ENCODE data around the gene TRAF3IP3. TPM values are rescaled to one million over a fixed set of nuclear protein-coding genes. Genes with fewer than 3 reads are reported as not detected.

Gene TRAF3IP3
- polyA plus RNA-seq, 2 of the 4 experiments (the other 2 are of a cell fraction), result not detected

DNA sequence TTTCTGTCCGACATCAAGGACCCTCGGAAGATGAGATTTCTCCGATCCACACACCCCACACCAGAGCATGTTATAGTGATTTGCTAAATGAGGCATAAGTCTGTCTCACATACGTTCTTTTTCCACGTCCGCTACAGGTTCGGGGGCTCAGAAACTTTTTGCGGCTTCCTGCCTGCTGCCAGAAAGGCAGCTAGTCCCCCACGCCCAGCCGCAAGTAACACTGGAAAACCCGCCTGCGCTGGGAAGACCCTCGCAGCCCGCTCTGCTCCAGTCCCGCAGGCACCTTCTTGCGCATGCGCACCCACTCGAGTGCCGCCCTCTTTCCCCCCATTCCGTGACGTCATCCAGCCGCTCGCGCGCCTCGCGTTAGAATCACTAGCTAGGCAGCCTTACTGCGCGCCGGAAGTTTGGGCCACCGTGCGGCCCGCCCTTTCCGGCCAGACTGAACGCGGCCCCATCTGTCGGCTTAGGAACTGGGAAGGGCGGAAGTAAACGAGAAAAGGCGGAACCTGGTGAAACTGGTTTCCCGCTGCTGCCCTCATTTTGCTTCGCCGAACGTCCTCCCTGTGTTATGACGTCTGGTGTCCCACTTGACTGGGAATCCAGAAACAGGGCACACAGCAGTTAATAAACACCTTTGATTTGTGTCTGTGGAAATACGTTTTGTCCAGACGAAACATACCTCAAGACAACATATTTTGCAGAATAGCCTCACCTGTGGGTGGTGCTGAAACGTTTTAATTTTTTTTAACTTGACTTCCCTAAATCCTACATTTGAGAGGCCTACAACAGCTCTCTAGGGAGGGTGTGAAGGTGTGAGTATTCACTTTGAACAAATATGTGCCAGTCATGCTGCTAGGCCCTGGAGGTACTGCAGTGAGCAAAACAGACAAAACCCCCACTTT, 28.7 kb downstream of the TRAF3IP3 start, which contains the start of gene C1orf74 (continued):
- no peak for TF ChIP-seq FOSL2 (IDR thresholded peaks at IDR 0.05)
- TF ChIP-seq FOSL2 (CRISPR knock-in tag; IDR thresholded peaks at IDR 0.05), result peak; percentile 76
- TF ChIP-seq CHD4 (IDR thresholded peaks at IDR 0.05; ENCODE audit: borderline replicate concordance), result no peak
- TF ChIP-seq, protein P1, sequence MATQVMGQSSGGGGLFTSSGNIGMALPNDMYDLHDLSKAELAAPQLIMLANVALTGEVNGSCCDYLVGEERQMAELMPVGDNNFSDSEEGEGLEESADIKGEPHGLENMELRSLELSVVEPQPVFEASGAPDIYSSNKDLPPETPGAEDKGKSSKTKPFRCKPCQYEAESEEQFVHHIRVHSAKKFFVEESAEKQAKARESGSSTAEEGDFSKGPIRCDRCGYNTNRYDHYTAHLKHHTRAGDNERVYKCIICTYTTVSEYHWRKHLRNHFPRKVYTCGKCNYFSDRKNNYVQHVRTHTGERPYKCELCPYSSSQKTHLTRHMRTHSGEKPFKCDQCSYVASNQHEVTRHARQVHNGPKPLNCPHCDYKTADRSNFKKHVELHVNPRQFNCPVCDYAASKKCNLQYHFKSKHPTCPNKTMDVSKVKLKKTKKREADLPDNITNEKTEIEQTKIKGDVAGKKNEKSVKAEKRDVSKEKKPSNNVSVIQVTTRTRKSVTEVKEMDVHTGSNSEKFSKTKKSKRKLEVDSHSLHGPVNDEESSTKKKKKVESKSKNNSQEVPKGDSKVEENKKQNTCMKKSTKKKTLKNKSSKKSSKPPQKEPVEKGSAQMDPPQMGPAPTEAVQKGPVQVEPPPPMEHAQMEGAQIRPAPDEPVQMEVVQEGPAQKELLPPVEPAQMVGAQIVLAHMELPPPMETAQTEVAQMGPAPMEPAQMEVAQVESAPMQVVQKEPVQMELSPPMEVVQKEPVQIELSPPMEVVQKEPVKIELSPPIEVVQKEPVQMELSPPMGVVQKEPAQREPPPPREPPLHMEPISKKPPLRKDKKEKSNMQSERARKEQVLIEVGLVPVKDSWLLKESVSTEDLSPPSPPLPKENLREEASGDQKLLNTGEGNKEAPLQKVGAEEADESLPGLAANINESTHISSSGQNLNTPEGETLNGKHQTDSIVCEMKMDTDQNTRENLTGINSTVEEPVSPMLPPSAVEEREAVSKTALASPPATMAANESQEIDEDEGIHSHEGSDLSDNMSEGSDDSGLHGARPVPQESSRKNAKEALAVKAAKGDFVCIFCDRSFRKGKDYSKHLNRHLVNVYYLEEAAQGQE (IDR thresholded peaks at IDR 0.05), result peak; percentile 95
- TF ChIP-seq HOXA7 (CRISPR knock-in tag; IDR thresholded peaks at IDR 0.05), result no peak
- peak; percentile 74; the same call in 1 of the 2 replicates for TF ChIP-seq PHF8 (IDR thresholded peaks at IDR 0.05; ENCODE audit: borderline replicate concordance, low read depth)
- TF ChIP-seq, protein P2, sequence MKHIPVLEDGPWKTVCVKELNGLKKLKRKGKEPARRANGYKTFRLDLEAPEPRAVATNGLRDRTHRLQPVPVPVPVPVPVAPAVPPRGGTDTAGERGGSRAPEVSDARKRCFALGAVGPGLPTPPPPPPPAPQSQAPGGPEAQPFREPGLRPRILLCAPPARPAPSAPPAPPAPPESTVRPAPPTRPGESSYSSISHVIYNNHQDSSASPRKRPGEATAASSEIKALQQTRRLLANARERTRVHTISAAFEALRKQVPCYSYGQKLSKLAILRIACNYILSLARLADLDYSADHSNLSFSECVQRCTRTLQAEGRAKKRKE (CRISPR knock-in tag; IDR thresholded peaks at IDR 0.05; ENCODE audit: low read depth), result 0 out of 2 replicates have a peak, but pooled peaks have one; percentile 26
- TF ChIP-seq JUN (IDR thresholded peaks at IDR 0.05), result peak; percentile 58 to 90; a peak in 4 of 5 replicates
- peak; percentile 94 for TF ChIP-seq POLR2A (IDR thresholded peaks at IDR 0.05; ENCODE audit: low read length)
- peak; percentile 95 for TF ChIP-seq CHD2 (IDR thresholded peaks at IDR 0.05; ENCODE audit: low read length, partially characterized antibody)
- no peak for TF ChIP-seq KDM1A (IDR thresholded peaks at IDR 0.05; ENCODE audit: low read depth)
- peak; percentile 68 for TF ChIP-seq HOXB5 (CRISPR knock-in tag; IDR thresholded peaks at IDR 0.05)

DNA sequence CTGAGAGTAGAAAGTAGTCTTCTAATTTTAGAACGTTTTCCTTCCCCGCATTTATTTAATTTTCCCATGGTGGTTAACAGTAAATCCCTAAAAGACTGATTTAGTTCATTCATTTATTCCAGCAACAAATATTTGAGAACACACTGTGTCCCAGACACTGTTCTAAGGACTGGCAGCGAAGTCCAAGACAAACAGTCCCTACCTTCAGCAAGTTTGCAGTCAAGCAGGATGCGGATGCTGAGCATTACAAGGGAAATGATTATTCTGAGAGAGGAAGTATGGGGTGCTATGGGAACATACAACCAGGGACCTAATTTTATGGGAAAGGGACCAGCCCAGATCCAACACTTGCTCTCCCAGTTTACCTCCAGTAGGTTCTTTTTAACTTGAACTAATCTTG, 29.7 kb downstream of the TRAF3IP3 start:
- no peak overlapping the region for H3K27ac ChIP-seq

More for the DNA sequence above, 29.7 kb downstream of the TRAF3IP3 start:
- H3K4me2 ChIP-seq, result no peak overlapping the region
- H3K4me1 ChIP-seq, result peaks cover 10% of the 10 kb centered on the region; the same call in 2 of the 3 replicates
- H3K9me3 ChIP-seq, result peaks cover 12% of the 10 kb centered on the region
- CTCF ChIA-PET, result interaction anchor here (1.1 to 3.2 kb wide), 4 partner anchors 10 to 38 kb away, joined by 3 to 18 read pairs (median 6); no protein-coding TSS in a partner anchor
- DNase-seq (ENCODE audit: low read depth in 1 of 2, low spot score in 1 of 2) (no peak), FAIRE-seq (no peak), ATAC-seq (no peak)
- no peak overlapping the region for H3K4me3 ChIP-seq
- TF ChIP-seq, protein P1 (IDR thresholded peaks at IDR 0.05), result no peak
- TF ChIP-seq TFCP2L1 (CRISPR knock-in tag; IDR thresholded peaks at IDR 0.05) (no peak), JUNB (IDR thresholded peaks at IDR 0.05) (no peak)
- WGBS (ENCODE audit: missing lambda C conversion rate), result 92% methylated on average over 4 of the region's 4 CpGs
- POLR2A ChIA-PET, result no interaction called here

Data from A549 (cell line).